Measurements from ENCODE around the gene OCA2.

Gene OCA2

DNA sequence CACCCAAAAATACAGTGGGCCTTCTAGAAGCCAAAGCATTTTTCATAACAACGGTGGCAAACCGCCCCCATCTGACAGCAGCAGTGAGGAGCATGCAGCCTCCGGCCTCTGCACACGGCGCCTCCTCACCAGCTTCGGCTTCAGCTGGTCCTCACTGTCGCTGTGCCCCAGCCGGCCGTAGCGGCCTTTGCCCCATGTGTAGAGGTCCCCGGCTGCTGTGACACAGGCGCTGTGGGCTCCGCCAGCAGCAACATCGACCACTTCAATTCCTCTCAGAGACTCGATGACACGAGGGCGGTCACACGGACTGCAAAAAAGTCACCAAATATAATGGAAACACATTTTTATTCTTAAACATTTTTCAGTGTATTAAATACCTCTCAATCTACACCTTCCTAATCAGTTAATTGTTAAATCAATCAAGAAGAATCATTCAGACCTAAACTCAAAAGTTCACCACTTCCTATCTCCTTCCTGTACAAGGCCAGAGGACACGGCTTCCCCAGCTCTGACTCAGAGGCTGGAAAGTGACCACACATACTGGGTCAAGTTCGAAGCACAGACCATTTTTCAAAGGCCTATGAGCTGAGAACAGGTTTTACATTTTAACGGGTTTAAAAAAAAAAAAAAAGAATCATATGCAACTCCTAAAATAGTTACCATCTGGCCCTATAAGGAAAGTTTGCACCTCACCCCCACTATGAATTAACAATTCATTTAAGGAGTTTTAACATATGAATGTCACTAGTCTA, 33.6 kb upstream of the OCA2 start:
- TF ChIP-seq, protein P1, sequence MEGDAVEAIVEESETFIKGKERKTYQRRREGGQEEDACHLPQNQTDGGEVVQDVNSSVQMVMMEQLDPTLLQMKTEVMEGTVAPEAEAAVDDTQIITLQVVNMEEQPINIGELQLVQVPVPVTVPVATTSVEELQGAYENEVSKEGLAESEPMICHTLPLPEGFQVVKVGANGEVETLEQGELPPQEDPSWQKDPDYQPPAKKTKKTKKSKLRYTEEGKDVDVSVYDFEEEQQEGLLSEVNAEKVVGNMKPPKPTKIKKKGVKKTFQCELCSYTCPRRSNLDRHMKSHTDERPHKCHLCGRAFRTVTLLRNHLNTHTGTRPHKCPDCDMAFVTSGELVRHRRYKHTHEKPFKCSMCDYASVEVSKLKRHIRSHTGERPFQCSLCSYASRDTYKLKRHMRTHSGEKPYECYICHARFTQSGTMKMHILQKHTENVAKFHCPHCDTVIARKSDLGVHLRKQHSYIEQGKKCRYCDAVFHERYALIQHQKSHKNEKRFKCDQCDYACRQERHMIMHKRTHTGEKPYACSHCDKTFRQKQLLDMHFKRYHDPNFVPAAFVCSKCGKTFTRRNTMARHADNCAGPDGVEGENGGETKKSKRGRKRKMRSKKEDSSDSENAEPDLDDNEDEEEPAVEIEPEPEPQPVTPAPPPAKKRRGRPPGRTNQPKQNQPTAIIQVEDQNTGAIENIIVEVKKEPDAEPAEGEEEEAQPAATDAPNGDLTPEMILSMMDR (IDR thresholded peaks at IDR 0.05; ENCODE audit: low read depth, low read length) = no peak
- H3K27ac ChIP-seq = no peak overlapping the region
- H3K9me3 ChIP-seq (ENCODE audit: severe bottlenecking) = no peaks in the 10 kb centered on the region
- H3K27me3 ChIP-seq (ENCODE audit: insufficient read depth, low read depth, severe bottlenecking) = no peaks in the 10 kb centered on the region
- H3K4me3 ChIP-seq (ENCODE audit: low read depth, low read length) = no peak overlapping the region
- DNase-seq = no peak
- H3K36me3 ChIP-seq = peaks cover 37% of the 10 kb centered on the region

DNA sequence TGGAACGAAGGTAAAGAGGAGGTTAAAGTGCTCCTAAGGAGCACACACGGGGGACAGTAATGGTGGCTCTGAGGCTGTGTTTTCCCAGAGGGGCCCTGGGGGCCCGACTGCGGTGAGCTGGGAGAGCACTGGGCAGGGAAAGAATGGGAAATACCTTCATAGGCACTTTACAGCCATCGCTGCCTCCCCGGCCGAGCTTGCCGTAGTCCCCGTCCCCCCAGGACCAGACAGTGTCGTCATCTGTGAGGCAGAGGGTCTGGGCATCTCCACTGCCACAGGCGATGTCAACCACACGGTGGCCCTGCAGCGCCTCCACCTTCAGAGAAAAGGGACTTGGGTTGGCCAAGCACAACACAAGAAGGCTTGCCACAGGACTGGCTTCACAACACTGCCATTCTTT, 32.8 kb upstream of the OCA2 start:
- Histone ChIP-seq H3K27ac (no peak overlapping the region), H3K36me3 (peaks cover 42% of the 10 kb centered on the region), H3K4me3 (ENCODE audit: low read depth, low read length) (no peak overlapping the region), H3K9me3 (ENCODE audit: severe bottlenecking) (no peaks in the 10 kb centered on the region), H3K27me3 (ENCODE audit: insufficient read depth, low read depth, severe bottlenecking) (no peaks in the 10 kb centered on the region)
- TF ChIP-seq, protein P1 (IDR thresholded peaks at IDR 0.05; ENCODE audit: low read depth, low read length) = no peak
- no peak for DNase-seq

DNA sequence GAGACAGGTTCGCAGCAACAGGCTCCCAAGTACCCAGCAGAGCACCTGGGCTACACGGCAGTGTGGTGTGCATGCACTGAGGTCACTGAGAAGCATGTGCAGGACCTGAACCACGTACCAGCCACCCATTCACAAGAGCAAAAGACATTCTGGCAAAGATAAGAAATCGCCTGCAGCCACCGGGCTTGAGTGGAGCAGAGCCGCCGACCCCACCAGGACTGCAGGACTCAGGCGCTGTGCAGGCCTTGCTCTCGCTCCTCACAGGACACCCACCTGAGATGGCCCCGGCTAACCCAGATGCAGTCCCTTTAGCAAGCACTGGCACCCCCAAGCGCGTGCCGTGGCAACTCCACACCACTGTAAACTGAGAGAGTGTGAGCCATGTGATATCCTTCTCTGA, 32.3 kb upstream of the OCA2 start:
- Histone ChIP-seq H3K27ac (no peak overlapping the region), H3K36me3 (peaks cover 42% of the 10 kb centered on the region)

DNA sequence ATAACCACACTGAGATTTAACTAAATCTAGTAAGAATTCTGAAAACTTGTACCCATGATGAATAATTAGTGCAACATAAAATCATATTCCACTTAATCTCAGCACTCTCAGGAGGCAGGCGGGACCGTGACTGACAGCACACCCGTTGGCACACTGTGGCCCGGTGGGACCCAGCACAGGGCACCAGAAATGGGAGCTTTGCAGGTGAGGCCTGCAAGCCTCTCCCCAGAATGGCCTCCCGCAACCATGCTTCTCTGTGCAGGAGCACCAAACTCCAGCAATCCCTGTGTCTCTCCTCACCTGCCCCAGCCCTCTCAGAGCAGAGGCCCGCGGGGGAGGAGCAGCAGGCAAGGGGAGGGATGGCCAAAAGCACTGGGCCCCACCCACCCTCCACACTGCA, 31.5 kb upstream of the OCA2 start:
- TF ChIP-seq, protein P1 (IDR thresholded peaks at IDR 0.05; ENCODE audit: low read depth, low read length) = no peak
- Histone ChIP-seq H3K9me3 (ENCODE audit: severe bottlenecking) (no peaks in the 10 kb centered on the region), H3K4me3 (ENCODE audit: low read depth, low read length) (no peak overlapping the region), H3K27me3 (ENCODE audit: insufficient read depth, low read depth, severe bottlenecking) (no peaks in the 10 kb centered on the region), H3K36me3 (peaks cover 45% of the 10 kb centered on the region), H3K27ac (no peak overlapping the region)
- no peak for DNase-seq

More for the DNA sequence above, 32.3 kb upstream of the OCA2 start:
- Histone ChIP-seq H3K27me3 (ENCODE audit: insufficient read depth, low read depth, severe bottlenecking) (no peaks in the 10 kb centered on the region), H3K4me3 (ENCODE audit: low read depth, low read length) (no peak overlapping the region), H3K9me3 (ENCODE audit: severe bottlenecking) (no peaks in the 10 kb centered on the region)
- TF ChIP-seq, protein P1 (IDR thresholded peaks at IDR 0.05; ENCODE audit: low read depth, low read length) = no peak
- no peak for DNase-seq

DNA sequence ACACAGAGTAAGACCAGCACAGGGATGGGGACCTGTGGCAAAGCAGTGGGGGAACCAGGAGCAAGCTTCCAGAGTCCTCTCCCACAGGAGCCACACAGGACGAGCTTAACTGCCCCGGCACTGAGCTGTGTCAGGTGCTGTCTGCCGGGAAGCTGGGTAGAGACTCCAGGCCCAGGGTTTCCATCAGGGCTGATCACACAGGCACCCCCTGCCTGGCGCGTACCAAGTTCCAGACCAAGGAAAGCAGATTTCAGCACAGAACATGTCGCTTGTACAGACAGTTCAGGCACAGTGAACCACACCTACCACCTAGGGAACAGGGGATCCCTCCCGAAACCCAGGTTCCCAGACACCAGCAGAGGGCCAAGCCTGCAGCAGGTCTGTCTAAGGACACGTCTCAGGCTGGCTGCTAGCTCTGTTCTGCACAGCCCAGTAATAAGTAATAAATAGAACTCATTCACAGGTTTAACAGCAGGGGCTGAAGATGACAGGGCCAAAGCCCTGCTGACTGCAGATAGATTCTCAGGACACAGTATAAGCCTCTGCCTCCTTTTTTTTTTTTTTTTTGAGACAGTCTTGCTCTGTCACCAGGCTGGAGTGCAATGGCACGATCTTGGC, 30.2 kb upstream of the OCA2 start:
- no peaks in the 10 kb centered on the region for H3K9me3 ChIP-seq (ENCODE audit: severe bottlenecking)
- no peak for DNase-seq
- no peaks in the 10 kb centered on the region for H3K27me3 ChIP-seq (ENCODE audit: insufficient read depth, low read depth, severe bottlenecking)
- H3K36me3 ChIP-seq = peaks cover 54% of the 10 kb centered on the region
- no peak overlapping the region for H3K27ac ChIP-seq
- TF ChIP-seq, protein P1 (IDR thresholded peaks at IDR 0.05; ENCODE audit: low read depth, low read length) = no peak
- H3K4me3 ChIP-seq (ENCODE audit: low read depth, low read length) = no peak overlapping the region
